ENCODE data around the gene KIF15. TPM values are rescaled to one million over a fixed set of nuclear protein-coding genes. Genes with fewer than 3 reads are reported as not detected.
"Not testable (repeated sequence)": the region's sequence is repeated elsewhere in the genome, so short reads cannot be mapped to it uniquely, and the experiment has no call there.

The KIF15 gene
- total RNA-seq, 2 experiments from 2014 or later: 62.2 to 66.4 TPM

GRCh38 chr3:44771424-44772098 is 10.0 kb downstream of the KIF15 start:
- CTCF ChIA-PET: no interaction called here
- Mint-ChIP-seq H3K27me3 (ENCODE audit: low read depth) (no peaks in the 10 kb centered on the region), H3K9me3 (ENCODE audit: insufficient read depth) (peaks cover 37% of the 10 kb centered on the region)

GRCh38 chr3:44772099-44772442 is 10.5 kb downstream of the KIF15 start:
- Mint-ChIP-seq H3K9me3 (ENCODE audit: insufficient read depth) (peaks cover 34% of the 10 kb centered on the region), H3K27ac (no peak overlapping the region), H3K27me3 (ENCODE audit: low read depth) (no peaks in the 10 kb centered on the region), H3K4me3 (no peak overlapping the region), H3K36me3 (ENCODE audit: low read depth) (peaks cover 87% of the 10 kb centered on the region), H3K4me1 (ENCODE audit: low read depth) (no peaks in the 10 kb centered on the region)
- POLR2A ChIA-PET: interaction anchor here (1.1 to 1.4 kb wide), 2 partner anchors 10 to 11 kb away, joined by 4 read pairs; partner anchors contain the start of genes KIAA1143 and KIF15
- CTCF ChIA-PET: interaction anchor here (0.9 kb wide), 1 partner anchor 11 kb away, joined by 3 read pairs; the partner anchor contains the start of genes KIAA1143 and KIF15
- ATAC-seq: no peak
- DNase-seq: no peak

More at GRCh38 chr3:44771424-44772098, 10.0 kb downstream of the KIF15 start:
- DNase-seq: no peak
- Mint-ChIP-seq H3K4me3 (no peak overlapping the region), H3K36me3 (ENCODE audit: low read depth) (peaks cover 88% of the 10 kb centered on the region), H3K4me1 (ENCODE audit: low read depth) (no peaks in the 10 kb centered on the region), H3K27ac (no peak overlapping the region)
- POLR2A ChIA-PET: interaction anchor here (1.1 to 1.4 kb wide), 2 partner anchors 9 to 11 kb away, joined by 4 read pairs; partner anchors contain the start of genes KIAA1143 and KIF15
- no peak for ATAC-seq

DNA sequence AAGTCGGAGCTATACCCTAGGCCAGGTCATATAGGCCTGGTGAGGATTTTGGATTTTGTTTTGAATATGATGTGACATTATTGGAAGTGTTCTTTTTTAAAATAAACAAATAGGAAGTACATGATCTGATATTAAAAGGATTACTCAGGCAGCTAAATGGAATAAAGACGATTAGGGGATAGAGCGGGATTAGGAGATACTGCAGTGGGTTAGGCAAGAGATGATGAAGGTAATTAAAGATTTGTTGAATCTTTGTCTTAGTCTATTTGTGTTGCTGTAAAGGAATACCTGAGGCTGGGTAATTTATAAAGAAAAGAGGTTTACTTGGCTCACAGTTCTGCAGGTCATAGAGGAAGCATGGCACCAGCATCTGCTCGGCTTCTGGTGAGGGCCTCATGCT is 21.3 kb downstream of the KIF15 start:
- ChIA-PET CTCF (no interaction called here), POLR2A (interaction anchor here (0.6 kb wide), 1 partner anchor 1685 kb away, joined by 3 read pairs; no protein-coding TSS in a partner anchor)
- peaks cover 60% of the 10 kb centered on the region for H3K36me3 Mint-ChIP-seq (ENCODE audit: low read depth)
- H3K9me3 Mint-ChIP-seq (ENCODE audit: insufficient read depth): no peaks in the 10 kb centered on the region
- H3K4me3 Mint-ChIP-seq: no peak overlapping the region
- ATAC-seq (no peak), DNase-seq (no peak)
- no peak overlapping the region for H3K27ac Mint-ChIP-seq
- no peaks in the 10 kb centered on the region for H3K27me3 Mint-ChIP-seq (ENCODE audit: low read depth)
- H3K4me1 Mint-ChIP-seq (ENCODE audit: low read depth): no peaks in the 10 kb centered on the region

DNA sequence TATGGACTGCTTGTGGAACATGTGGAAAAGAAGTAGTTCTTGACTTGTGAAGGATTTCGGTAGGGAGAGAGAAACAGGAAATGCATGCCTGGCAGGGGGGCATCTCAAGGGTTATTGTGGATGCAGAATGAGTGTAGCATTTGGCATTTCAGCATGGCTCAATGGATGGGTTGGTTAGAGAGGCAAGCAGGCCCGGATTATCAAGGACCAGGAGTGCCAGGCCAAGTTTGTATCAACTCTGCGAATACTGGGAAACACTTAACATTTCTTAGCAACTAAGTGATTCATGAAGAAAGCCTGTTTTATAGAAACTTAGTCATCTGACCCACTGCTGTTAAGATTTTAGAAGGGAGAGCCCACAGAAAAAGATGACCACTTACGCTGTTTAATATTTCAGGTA is 33.6 kb downstream of the KIF15 start:
- Mint-ChIP-seq H3K36me3 (ENCODE audit: low read depth) (peaks cover 57% of the 10 kb centered on the region), H3K27me3 (ENCODE audit: low read depth) (no peaks in the 10 kb centered on the region), H3K9me3 (ENCODE audit: insufficient read depth) (no peaks in the 10 kb centered on the region), H3K27ac (no peak overlapping the region), H3K4me3 (no peak overlapping the region), H3K4me1 (ENCODE audit: low read depth) (no peaks in the 10 kb centered on the region)
- ChIA-PET CTCF (no interaction called here), POLR2A (no interaction called here)
- DNase-seq (no peak), ATAC-seq (no peak)

- no peaks in the 10 kb centered on the region for H3K9me3 Mint-ChIP-seq (ENCODE audit: insufficient read depth)
- no peak overlapping the region for H3K27ac Mint-ChIP-seq
- ChIA-PET POLR2A (no interaction called here), CTCF (interaction anchor here (1.2 kb wide), 1 partner anchor 12 kb away, joined by 4 read pairs; no protein-coding TSS in a partner anchor)
- H3K27me3 Mint-ChIP-seq (ENCODE audit: low read depth): no peaks in the 10 kb centered on the region
- H3K4me1 Mint-ChIP-seq (ENCODE audit: low read depth): no peaks in the 10 kb centered on the region
- peaks cover 61% of the 10 kb centered on the region for H3K36me3 Mint-ChIP-seq (ENCODE audit: low read depth)
- H3K4me3 Mint-ChIP-seq: no peak overlapping the region
- no peak for DNase-seq
- ATAC-seq: no peak
These were observed 40.4 kb downstream of the KIF15 start for GRCh38 chr3:44802011-44802410.

GRCh38 chr3:44803298-44803697 is 41.7 kb downstream of the KIF15 start:
- peaks cover 57% of the 10 kb centered on the region for H3K36me3 Mint-ChIP-seq (ENCODE audit: low read depth)

DNA sequence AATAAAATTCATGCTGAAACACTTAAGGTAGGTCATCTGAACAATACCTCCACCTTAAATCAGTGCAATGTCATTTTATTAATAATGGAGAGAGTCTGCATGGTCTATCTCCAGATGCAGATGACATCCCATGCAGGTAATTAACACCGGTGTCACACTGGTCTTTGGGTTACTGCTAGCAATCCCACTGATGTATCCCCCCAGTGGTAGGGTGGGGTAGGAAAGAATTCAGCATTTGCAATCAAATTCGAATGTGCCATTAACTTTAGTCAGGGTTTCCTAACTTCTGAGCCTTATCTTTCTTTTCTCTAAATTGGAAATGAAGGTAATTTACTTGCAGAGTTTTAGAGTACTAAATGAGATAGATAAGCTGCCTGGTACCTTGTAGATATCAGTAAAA is 44.4 kb downstream of the KIF15 start:
- H3K27ac Mint-ChIP-seq: no peak overlapping the region
- H3K9me3 Mint-ChIP-seq (ENCODE audit: insufficient read depth): no peaks in the 10 kb centered on the region
- no peaks in the 10 kb centered on the region for H3K4me1 Mint-ChIP-seq (ENCODE audit: low read depth)
- H3K36me3 Mint-ChIP-seq (ENCODE audit: low read depth): peaks cover 53% of the 10 kb centered on the region
- ATAC-seq (no peak), DNase-seq (no peak)
- CTCF ChIA-PET: interaction anchor here (0.9 to 2.0 kb wide), 2 partner anchors 9 to 44 kb away, joined by 3 to 6 read pairs; partner anchors contain the start of genes KIAA1143 and KIF15
- H3K27me3 Mint-ChIP-seq (ENCODE audit: low read depth): no peaks in the 10 kb centered on the region
- no peak overlapping the region for H3K4me3 Mint-ChIP-seq
- POLR2A ChIA-PET: no interaction called here

More at GRCh38 chr3:44803298-44803697, 41.7 kb downstream of the KIF15 start:
- Mint-ChIP-seq H3K4me3 (no peak overlapping the region), H3K4me1 (ENCODE audit: low read depth) (no peaks in the 10 kb centered on the region), H3K27ac (no peak overlapping the region), H3K9me3 (ENCODE audit: insufficient read depth) (no peaks in the 10 kb centered on the region), H3K27me3 (ENCODE audit: low read depth) (no peaks in the 10 kb centered on the region)
- no peak for DNase-seq
- no peak for ATAC-seq
- ChIA-PET CTCF (no interaction called here), POLR2A (no interaction called here)

DNA sequence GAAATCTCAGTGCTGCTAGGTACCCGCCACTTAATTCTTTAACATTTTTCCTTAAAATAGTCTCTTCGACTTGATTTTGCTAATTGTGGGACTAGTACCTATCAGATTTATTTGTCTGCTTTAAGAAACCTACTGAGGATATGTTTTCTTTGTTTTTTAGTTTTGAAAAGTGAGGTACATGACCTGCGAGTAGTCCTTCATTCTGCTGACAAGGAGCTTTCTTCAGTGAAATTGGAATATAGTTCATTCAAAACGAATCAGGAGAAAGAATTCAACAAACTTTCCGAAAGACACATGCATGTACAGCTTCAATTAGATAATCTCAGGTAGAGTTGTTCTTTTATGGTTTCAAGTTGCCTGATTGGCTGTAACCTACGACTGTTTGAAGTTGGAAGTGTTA is 53.2 kb downstream of the KIF15 start:
- ATAC-seq: no peak
- H3K27ac Mint-ChIP-seq: no peak overlapping the region
- H3K9me3 Mint-ChIP-seq (ENCODE audit: insufficient read depth): no peaks in the 10 kb centered on the region
- CTCF ChIA-PET: interaction anchor here (1.2 kb wide), 1 partner anchor 13 kb away, joined by 4 read pairs; no protein-coding TSS in a partner anchor
- no peaks in the 10 kb centered on the region for H3K4me1 Mint-ChIP-seq (ENCODE audit: low read depth)
- POLR2A ChIA-PET: no interaction called here
- no peak for DNase-seq
- H3K27me3 Mint-ChIP-seq (ENCODE audit: low read depth): no peaks in the 10 kb centered on the region
- H3K4me3 Mint-ChIP-seq: no peak overlapping the region
- peaks cover 76% of the 10 kb centered on the region for H3K36me3 Mint-ChIP-seq (ENCODE audit: low read depth)

GRCh38 chr3:44816334-44816733 is 54.7 kb downstream of the KIF15 start:
- H3K27me3 Mint-ChIP-seq (ENCODE audit: low read depth); H3K27ac Mint-ChIP-seq; H3K4me3 Mint-ChIP-seq; H3K9me3 Mint-ChIP-seq (ENCODE audit: insufficient read depth); ATAC-seq; DNase-seq; CTCF ChIA-PET; H3K4me1 Mint-ChIP-seq (ENCODE audit: low read depth): not testable (repeated sequence)
- POLR2A ChIA-PET: interaction anchor here (0.6 kb wide), 1 partner anchor 37 kb away, joined by 3 read pairs; no protein-coding TSS in a partner anchor
- H3K36me3 Mint-ChIP-seq (ENCODE audit: low read depth): peaks cover 76% of the 10 kb centered on the region

GRCh38 chr3:44821206-44821605 is 59.6 kb downstream of the KIF15 start:
- peaks cover 82% of the 10 kb centered on the region for H3K36me3 Mint-ChIP-seq (ENCODE audit: low read depth)
- not testable (repeated sequence) for H3K9me3 Mint-ChIP-seq (ENCODE audit: insufficient read depth)

GRCh38 chr3:44825264-44825925 is 63.8 kb downstream of the KIF15 start:
- no peak overlapping the region for H3K27ac Mint-ChIP-seq
- H3K36me3 Mint-ChIP-seq (ENCODE audit: low read depth): peaks cover 63% of the 10 kb centered on the region
- H3K4me1 Mint-ChIP-seq (ENCODE audit: low read depth): no peaks in the 10 kb centered on the region

More at GRCh38 chr3:44821206-44821605, 59.6 kb downstream of the KIF15 start:
- CTCF ChIA-PET; ATAC-seq; DNase-seq; H3K27me3 Mint-ChIP-seq (ENCODE audit: low read depth); H3K4me1 Mint-ChIP-seq (ENCODE audit: low read depth); H3K27ac Mint-ChIP-seq; POLR2A ChIA-PET; H3K4me3 Mint-ChIP-seq: not testable (repeated sequence)

GRCh38 chr3:44827196-44827595 is 65.6 kb downstream of the KIF15 start:
- DNase-seq: no peak
- Mint-ChIP-seq H3K4me3 (no peak overlapping the region), H3K27me3 (ENCODE audit: low read depth) (no peaks in the 10 kb centered on the region), H3K27ac (no peak overlapping the region), H3K4me1 (ENCODE audit: low read depth) (no peaks in the 10 kb centered on the region), H3K36me3 (ENCODE audit: low read depth) (peaks cover 65% of the 10 kb centered on the region), H3K9me3 (ENCODE audit: insufficient read depth) (no peaks in the 10 kb centered on the region)
- ChIA-PET POLR2A (no interaction called here), CTCF (no interaction called here)
- ATAC-seq: no peak

More at GRCh38 chr3:44825264-44825925, 63.8 kb downstream of the KIF15 start:
- Mint-ChIP-seq H3K9me3 (ENCODE audit: insufficient read depth) (no peaks in the 10 kb centered on the region), H3K4me3 (no peak overlapping the region), H3K27me3 (ENCODE audit: low read depth) (no peaks in the 10 kb centered on the region)
- POLR2A ChIA-PET: interaction anchor here (0.6 kb wide), 1 partner anchor 63 kb away, joined by 3 read pairs; no protein-coding TSS in a partner anchor
- ATAC-seq (no peak), DNase-seq (no peak)
- CTCF ChIA-PET: no interaction called here
